Neural progenitor cell (in vitro differentiated cells): ENCODE data around the gene SLC25A53.

Experiments
- EZH2 ChIP-seq: fragments of 200-600 bp; sonication (generic); IDR thresholded peaks from 2 replicates; pipeline ENCODE4 v1.6.1; 2017; ENCODE audit warnings: antibody characterized with exemption, mild to moderate bottlenecking, moderate library complexity
- EZH2phosphoT487 ChIP-seq: fragments of 200-600 bp; sonication (generic); IDR thresholded peaks from 2 replicates; pipeline ENCODE4 v1.6.1; 2017; ENCODE audit warnings: antibody characterized with exemption
- TF ChIP-seq, protein P1 (sequence below): fragments of 200-600 bp; sonication (generic); IDR thresholded peaks from 2 replicates; pipeline ENCODE4 v1.5.1; 2017; ENCODE audit warnings: antibody characterized with exemption, mild to moderate bottlenecking

DNA sequence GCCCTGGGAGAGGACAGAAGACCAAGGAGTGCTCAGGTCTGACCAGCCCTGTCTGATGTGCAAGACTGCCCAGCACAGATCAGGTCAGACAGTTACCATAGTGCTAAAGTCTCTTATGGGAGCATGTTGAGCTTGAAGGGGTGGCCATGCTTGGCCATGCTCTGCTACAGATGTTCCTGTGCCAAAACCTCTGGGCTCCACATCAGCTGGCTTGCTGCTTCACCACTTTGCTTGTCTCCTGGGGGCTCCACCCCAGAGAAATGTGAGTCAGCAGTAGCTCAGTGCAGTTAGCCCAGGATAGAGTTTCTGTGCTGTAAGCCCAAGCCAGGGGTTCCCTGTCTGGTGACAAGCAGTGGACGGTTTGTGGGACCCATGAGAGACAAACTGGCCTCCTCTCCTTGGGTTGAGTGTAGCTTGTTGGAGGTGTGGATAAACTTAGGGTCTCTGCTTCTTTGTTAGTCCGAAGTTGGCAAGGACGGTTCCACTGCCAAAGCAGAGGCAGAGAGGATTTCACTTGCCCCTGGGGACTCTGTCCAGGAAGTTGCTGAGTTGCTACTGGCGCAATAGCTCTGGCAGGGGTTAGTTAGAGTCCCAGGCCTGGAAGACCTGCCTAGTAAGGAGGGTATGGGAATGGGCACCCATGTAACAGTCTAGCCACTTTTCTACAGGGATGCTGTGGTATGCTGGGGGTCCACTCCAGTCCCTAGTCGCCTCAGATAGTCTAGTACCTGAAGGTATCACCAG is 72.1 kb downstream of the SLC25A53 start:
- TF ChIP-seq, protein P1, sequence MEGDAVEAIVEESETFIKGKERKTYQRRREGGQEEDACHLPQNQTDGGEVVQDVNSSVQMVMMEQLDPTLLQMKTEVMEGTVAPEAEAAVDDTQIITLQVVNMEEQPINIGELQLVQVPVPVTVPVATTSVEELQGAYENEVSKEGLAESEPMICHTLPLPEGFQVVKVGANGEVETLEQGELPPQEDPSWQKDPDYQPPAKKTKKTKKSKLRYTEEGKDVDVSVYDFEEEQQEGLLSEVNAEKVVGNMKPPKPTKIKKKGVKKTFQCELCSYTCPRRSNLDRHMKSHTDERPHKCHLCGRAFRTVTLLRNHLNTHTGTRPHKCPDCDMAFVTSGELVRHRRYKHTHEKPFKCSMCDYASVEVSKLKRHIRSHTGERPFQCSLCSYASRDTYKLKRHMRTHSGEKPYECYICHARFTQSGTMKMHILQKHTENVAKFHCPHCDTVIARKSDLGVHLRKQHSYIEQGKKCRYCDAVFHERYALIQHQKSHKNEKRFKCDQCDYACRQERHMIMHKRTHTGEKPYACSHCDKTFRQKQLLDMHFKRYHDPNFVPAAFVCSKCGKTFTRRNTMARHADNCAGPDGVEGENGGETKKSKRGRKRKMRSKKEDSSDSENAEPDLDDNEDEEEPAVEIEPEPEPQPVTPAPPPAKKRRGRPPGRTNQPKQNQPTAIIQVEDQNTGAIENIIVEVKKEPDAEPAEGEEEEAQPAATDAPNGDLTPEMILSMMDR: no peak
- TF ChIP-seq EZH2phosphoT487: no peak
- no peak for TF ChIP-seq EZH2
